ENCODE data around the gene PAQR8. TPM values are rescaled to one million over a fixed set of nuclear protein-coding genes. Genes with fewer than 3 reads are reported as not detected.

PAQR8 gene
- total and polyA plus RNA-seq, 7 donors: 0.39 to 1.3 (median 0.68) TPM

- Histone ChIP-seq H3K4me3 (no peak overlapping the region), H3K27ac (no peak overlapping the region), H3K9me3 (no peaks in the 10 kb centered on the region), H3K4me1 (no peaks in the 10 kb centered on the region), H3K27me3 (ENCODE audit: insufficient read depth in 3 of 3, low read length in 2 of 3) (no peaks in the 10 kb centered on the region), H3K36me3 (ENCODE audit: insufficient read depth in 1 of 2, low read depth in 1 of 2) (no peaks in the 10 kb centered on the region)
- ATAC-seq (no peak), DNase-seq (no peak)
- no peak for TF ChIP-seq CTCF (IDR thresholded peaks at IDR 0.05)
- intact Hi-C loops (cut with DNase I): no loop called here
- 96 to 98% (median 97%) methylated on average over 26 of the region's 26 CpGs for WGBS, 3 donors
Observed at GRCh38 chr6:52403086-52403485, 41.1 kb downstream of the PAQR8 start.

- no peak for TF ChIP-seq CTCF (IDR thresholded peaks at IDR 0.05)
- Histone ChIP-seq H3K4me1 (no peaks in the 10 kb centered on the region), H3K27ac (no peak overlapping the region), H3K36me3 (ENCODE audit: insufficient read depth in 1 of 2, low read depth in 1 of 2) (no peaks in the 10 kb centered on the region), H3K4me3 (no peak overlapping the region), H3K9me3 (no peaks in the 10 kb centered on the region), H3K27me3 (ENCODE audit: insufficient read depth in 3 of 3, low read length in 2 of 3) (no peaks in the 10 kb centered on the region)
- DNase-seq (no peak), ATAC-seq (no peak)
- WGBS, 3 donors: 79 to 81% (median 81%) methylated on average over 9 of the region's 9 CpGs
- intact Hi-C loops (cut with DNase I): no loop called here
Observed at GRCh38 chr6:52403627-52404026, 41.7 kb downstream of the PAQR8 start.

DNA sequence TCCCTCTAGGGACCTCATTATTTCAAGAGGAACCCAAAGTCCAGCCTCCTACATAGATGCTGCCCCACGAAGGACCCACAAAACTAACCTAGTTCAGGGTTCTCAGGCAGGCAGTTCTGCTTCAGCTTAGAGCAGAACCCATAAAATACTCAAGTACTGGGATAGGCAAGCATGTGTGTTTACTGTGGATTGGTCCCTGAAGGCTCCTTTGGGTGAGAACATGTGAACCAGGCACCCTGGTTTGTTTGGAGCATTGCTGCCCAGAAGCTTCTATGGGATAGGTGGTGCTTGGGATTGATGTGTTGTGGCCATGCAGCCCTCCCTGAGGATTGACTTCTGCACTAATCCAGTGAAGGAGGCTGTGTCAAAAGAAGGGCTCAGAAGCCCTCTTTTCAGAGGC, 43.3 kb downstream of the PAQR8 start:
- Histone ChIP-seq H3K4me3 (no peak overlapping the region), H3K9me3 (no peaks in the 10 kb centered on the region), H3K27me3 (ENCODE audit: insufficient read depth in 3 of 3, low read length in 2 of 3) (no peaks in the 10 kb centered on the region), H3K36me3 (ENCODE audit: insufficient read depth in 1 of 2, low read depth in 1 of 2) (no peaks in the 10 kb centered on the region), H3K27ac (no peak overlapping the region), H3K4me1 (no peaks in the 10 kb centered on the region)
- ATAC-seq: no peak
- WGBS, 3 donors: 84 to 95% (median 90%) methylated on average over 1 of the region's 1 CpG
- TF ChIP-seq CTCF (IDR thresholded peaks at IDR 0.05): no peak
- no peak for DNase-seq
- intact Hi-C loops (cut with DNase I): no loop called here

DNA sequence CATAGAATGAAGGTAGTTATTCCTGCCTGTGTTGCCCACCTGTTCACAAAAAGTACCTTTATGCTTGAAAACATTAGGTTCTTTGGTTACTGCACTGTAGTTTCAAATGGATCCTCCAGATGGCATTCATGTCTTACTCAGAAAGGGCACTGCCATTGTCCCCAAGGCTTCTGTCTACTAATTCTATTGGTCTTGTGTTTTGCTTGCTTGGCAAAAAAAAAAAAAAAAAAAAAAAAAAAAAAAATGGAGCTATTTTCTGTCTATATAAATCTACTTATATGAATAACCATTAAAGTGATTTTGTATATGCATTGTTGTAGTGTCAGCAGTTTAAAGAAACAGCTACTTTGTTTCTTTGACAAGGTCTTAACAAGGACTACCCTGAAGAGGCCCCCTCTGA, 45.5 kb downstream of the PAQR8 start:
- Histone ChIP-seq H3K9me3 (no peaks in the 10 kb centered on the region), H3K4me3 (no peak overlapping the region), H3K36me3 (ENCODE audit: insufficient read depth in 1 of 2, low read depth in 1 of 2) (no peaks in the 10 kb centered on the region), H3K27me3 (ENCODE audit: insufficient read depth in 3 of 3, low read length in 2 of 3) (no peaks in the 10 kb centered on the region), H3K27ac (no peak overlapping the region), H3K4me1 (no peaks in the 10 kb centered on the region)
- intact Hi-C loops (cut with DNase I): no loop called here
- TF ChIP-seq CTCF (IDR thresholded peaks at IDR 0.05): peak; percentile 38
- ATAC-seq (peak in 2 of 4 donors; percentile 59 to 64), DNase-seq (no peak)

DNA sequence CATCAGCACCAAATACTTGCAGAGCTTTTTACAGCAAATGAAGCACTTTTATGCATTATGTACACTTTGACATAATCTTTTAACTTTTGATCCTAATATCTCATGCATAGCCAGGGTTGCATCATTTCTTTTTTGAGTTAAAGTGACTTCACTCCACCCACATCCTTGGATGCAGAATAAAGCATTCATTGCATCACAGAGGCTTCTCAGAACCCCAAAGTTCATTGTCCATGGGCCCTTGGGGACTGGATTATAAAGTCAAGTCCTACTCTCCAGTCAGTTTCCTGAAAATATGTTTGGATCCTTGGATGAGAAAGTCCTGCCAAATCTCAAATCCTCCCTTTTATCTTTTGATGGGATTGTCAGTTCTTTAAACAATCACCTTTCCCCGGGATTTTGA, 47.5 kb downstream of the PAQR8 start:
- intact Hi-C loops (cut with DNase I): no loop called here
- WGBS, 3 donors: 53 to 73% (median 61%) methylated on average over 1 of the region's 1 CpG
- ATAC-seq: no peak

More for the DNA sequence above, 47.5 kb downstream of the PAQR8 start:
- H3K36me3 ChIP-seq (ENCODE audit: insufficient read depth in 1 of 2, low read depth in 1 of 2): no peaks in the 10 kb centered on the region
- no peaks in the 10 kb centered on the region for H3K27me3 ChIP-seq (ENCODE audit: insufficient read depth in 3 of 3, low read length in 2 of 3)
- no peak for DNase-seq
- no peak overlapping the region for H3K27ac ChIP-seq
- H3K4me1 ChIP-seq: no peaks in the 10 kb centered on the region
- no peak for TF ChIP-seq CTCF (IDR thresholded peaks at IDR 0.05)
- no peak overlapping the region for H3K4me3 ChIP-seq
- no peaks in the 10 kb centered on the region for H3K9me3 ChIP-seq
